ENCODE results near the gene KRTAP5-9. TPM values are rescaled to one million over a fixed set of nuclear protein-coding genes. Genes with fewer than 3 reads are reported as not detected.

The KRTAP5-9 gene
- total and polyA plus RNA-seq, 10 of the 15 experiments (the other 5 are each of a cell fraction or from before 2014, with no cell fraction given): 0.06 to 0.38 (median 0.19) TPM; not detected in 4

- CTCF ChIA-PET: no interaction called here
- ATAC-seq: no peak
- H3K36me3 ChIP-seq (ENCODE audit: control insufficient read depth in 2 of 2, insufficient read depth in 2 of 2, low read length in 1 of 2): no peaks in the 10 kb centered on the region
- no peak for DNase-seq (ENCODE audit: low read depth, low spot score)
- no peaks in the 10 kb centered on the region for H3K4me1 ChIP-seq (ENCODE audit: control insufficient read depth, insufficient read depth, low read length)
- H3K9me3 ChIP-seq (replicated peaks; ENCODE audit: control insufficient read depth, insufficient read depth, low read length): no peaks in the 10 kb centered on the region
- in situ Hi-C loops (cut with MboI): no loop called here
- no peak within 1 kb of the TSS for H3K4me3 ChIP-seq
- no peak within 1 kb of the TSS for H3K9ac ChIP-seq (ENCODE audit: control insufficient read depth, insufficient read depth, low read length)
- POLR2A ChIA-PET: no interaction called here
- no peak within 1 kb of the TSS for H3K27ac ChIP-seq (ENCODE audit: control insufficient read depth, insufficient read depth)
- RAD21 ChIA-PET (ENCODE audit: unreplicated experiment): no interaction called here
- no peak within 1 kb of the TSS for H2AFZ ChIP-seq (ENCODE audit: control insufficient read depth, low read depth, low read length)
- H3K79me2 ChIP-seq (ENCODE audit: control insufficient read depth, insufficient read depth, low read length): no peaks in the 10 kb centered on the region
- 24% methylated on average over 3 of the region's 3 CpGs for WGBS (ENCODE audit: insufficient coverage, insufficient replicate concordance, low lambda C conversion rate, missing lambda C conversion rate)
- no peaks in the 10 kb centered on the region for H4K20me1 ChIP-seq (ENCODE audit: control insufficient read depth, insufficient read depth)
- no peak within 1 kb of the TSS for H3K4me2 ChIP-seq (ENCODE audit: control insufficient read depth, insufficient read depth)
- SMC1A ChIA-PET (ENCODE audit: uncharacterized antibody, unreplicated experiment): no interaction called here
- FAIRE-seq: no peak
- no peaks in the 10 kb centered on the region for H3K27me3 ChIP-seq (replicated peaks in 1 of 2; ENCODE audit: control insufficient read depth in 2 of 2, insufficient read depth in 2 of 2, low read length in 1 of 2)
- BruUV-seq (replicated peaks): no TSS peak
- intact Hi-C loops (cut with micrococcal nuclease; ENCODE audit: unreplicated experiment): no loop called here
- TF ChIP-seq HDAC2 (IDR thresholded peaks at IDR 0.05): no peak
- no peak for TF ChIP-seq HDGF (IDR thresholded peaks at IDR 0.05)
- TF ChIP-seq, protein P1, sequence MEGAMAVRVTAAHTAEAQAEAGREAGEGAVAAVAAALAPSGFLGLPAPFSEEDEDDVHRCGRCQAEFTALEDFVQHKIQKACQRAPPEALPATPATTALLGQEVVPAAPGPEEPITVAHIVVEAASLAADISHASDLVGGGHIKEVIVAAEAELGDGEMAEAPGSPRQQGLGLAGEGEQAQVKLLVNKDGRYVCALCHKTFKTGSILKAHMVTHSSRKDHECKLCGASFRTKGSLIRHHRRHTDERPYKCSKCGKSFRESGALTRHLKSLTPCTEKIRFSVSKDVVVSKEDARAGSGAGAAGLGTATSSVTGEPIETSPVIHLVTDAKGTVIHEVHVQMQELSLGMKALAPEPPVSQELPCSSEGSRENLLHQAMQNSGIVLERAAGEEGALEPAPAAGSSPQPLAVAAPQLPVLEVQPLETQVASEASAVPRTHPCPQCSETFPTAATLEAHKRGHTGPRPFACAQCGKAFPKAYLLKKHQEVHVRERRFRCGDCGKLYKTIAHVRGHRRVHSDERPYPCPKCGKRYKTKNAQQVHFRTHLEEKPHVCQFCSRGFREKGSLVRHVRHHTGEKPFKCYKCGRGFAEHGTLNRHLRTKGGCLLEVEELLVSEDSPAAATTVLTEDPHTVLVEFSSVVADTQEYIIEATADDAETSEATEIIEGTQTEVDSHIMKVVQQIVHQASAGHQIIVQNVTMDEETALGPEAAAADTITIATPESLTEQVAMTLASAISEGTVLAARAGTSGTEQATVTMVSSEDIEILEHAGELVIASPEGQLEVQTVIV (IDR thresholded peaks at IDR 0.05; ENCODE audit: borderline replicate concordance, partially characterized antibody): no peak
- TF ChIP-seq FOXK2 (IDR thresholded peaks at IDR 0.05): no peak
- TF ChIP-seq, protein P2, sequence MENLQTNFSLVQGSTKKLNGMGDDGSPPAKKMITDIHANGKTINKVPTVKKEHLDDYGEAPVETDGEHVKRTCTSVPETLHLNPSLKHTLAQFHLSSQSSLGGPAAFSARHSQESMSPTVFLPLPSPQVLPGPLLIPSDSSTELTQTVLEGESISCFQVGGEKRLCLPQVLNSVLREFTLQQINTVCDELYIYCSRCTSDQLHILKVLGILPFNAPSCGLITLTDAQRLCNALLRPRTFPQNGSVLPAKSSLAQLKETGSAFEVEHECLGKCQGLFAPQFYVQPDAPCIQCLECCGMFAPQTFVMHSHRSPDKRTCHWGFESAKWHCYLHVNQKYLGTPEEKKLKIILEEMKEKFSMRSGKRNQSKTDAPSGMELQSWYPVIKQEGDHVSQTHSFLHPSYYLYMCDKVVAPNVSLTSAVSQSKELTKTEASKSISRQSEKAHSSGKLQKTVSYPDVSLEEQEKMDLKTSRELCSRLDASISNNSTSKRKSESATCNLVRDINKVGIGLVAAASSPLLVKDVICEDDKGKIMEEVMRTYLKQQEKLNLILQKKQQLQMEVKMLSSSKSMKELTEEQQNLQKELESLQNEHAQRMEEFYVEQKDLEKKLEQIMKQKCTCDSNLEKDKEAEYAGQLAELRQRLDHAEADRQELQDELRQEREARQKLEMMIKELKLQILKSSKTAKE (IDR thresholded peaks at IDR 0.05; ENCODE audit: low read depth, poor library complexity, severe bottlenecking): no peak
- no peak for TF ChIP-seq YBX1 (IDR thresholded peaks at IDR 0.05)
- TF ChIP-seq MYC (IDR thresholded peaks at IDR 0.05; ENCODE audit: insufficient read depth, insufficient read length, insufficient replicate concordance, low read length, severe bottlenecking): no peak
- TF ChIP-seq, protein P3, sequence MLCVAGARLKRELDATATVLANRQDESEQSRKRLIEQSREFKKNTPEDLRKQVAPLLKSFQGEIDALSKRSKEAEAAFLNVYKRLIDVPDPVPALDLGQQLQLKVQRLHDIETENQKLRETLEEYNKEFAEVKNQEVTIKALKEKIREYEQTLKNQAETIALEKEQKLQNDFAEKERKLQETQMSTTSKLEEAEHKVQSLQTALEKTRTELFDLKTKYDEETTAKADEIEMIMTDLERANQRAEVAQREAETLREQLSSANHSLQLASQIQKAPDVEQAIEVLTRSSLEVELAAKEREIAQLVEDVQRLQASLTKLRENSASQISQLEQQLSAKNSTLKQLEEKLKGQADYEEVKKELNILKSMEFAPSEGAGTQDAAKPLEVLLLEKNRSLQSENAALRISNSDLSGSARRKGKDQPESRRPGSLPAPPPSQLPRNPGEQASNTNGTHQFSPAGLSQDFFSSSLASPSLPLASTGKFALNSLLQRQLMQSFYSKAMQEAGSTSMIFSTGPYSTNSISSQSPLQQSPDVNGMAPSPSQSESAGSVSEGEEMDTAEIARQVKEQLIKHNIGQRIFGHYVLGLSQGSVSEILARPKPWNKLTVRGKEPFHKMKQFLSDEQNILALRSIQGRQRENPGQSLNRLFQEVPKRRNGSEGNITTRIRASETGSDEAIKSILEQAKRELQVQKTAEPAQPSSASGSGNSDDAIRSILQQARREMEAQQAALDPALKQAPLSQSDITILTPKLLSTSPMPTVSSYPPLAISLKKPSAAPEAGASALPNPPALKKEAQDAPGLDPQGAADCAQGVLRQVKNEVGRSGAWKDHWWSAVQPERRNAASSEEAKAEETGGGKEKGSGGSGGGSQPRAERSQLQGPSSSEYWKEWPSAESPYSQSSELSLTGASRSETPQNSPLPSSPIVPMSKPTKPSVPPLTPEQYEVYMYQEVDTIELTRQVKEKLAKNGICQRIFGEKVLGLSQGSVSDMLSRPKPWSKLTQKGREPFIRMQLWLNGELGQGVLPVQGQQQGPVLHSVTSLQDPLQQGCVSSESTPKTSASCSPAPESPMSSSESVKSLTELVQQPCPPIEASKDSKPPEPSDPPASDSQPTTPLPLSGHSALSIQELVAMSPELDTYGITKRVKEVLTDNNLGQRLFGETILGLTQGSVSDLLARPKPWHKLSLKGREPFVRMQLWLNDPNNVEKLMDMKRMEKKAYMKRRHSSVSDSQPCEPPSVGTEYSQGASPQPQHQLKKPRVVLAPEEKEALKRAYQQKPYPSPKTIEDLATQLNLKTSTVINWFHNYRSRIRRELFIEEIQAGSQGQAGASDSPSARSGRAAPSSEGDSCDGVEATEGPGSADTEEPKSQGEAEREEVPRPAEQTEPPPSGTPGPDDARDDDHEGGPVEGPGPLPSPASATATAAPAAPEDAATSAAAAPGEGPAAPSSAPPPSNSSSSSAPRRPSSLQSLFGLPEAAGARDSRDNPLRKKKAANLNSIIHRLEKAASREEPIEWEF (IDR thresholded peaks at IDR 0.05; ENCODE audit: insufficient replicate concordance, low read depth, low read length): no peak
- TF ChIP-seq CHD4 (IDR thresholded peaks at IDR 0.05): no peak
- TF ChIP-seq CREB1 (IDR thresholded peaks at IDR 0.05; ENCODE audit: low read depth): no peak
- TF ChIP-seq JUND (IDR thresholded peaks at IDR 0.05; ENCODE audit: low read depth, low read length): no peak
- TF ChIP-seq FOXM1 (IDR thresholded peaks at IDR 0.05; ENCODE audit: low read depth, low read length): no peak
- TF ChIP-seq MXI1 (IDR thresholded peaks at IDR 0.05; ENCODE audit: low read depth, low read length): no peak
- TF ChIP-seq PAX8 (IDR thresholded peaks at IDR 0.05): no peak
- TF ChIP-seq BRCA1 (IDR thresholded peaks at IDR 0.05; ENCODE audit: low read depth, low read length): no peak
- TF ChIP-seq NR2C1 (IDR thresholded peaks at IDR 0.05): no peak
- no peak for TF ChIP-seq HCFC1 (IDR thresholded peaks at IDR 0.05; ENCODE audit: low read length)
Observed at GRCh38 chr11:71582309-71582895, 34.2 kb downstream of the KRTAP5-9 start, which contains the start of gene KRTAP5-11. KRTAP5-11 (minus strand) TSS chr11:71582875; CDS start chr11:71582837, 38 bp downstream.

Measured in GM12878 (cell line).